Chondrocyte (in vitro differentiated cells): Measurements from ENCODE around the gene RIMBP2. TPM values are rescaled to one million over a fixed set of nuclear protein-coding genes. Genes with fewer than 3 reads are reported as not detected.

ENCODE experiments used
- DNase-seq: peaks from one replicate; pipeline ENCODE4 v3.0.0; 2021; ENCODE audit warnings: mixed read lengths, low spot score
- H3K27ac Mint-ChIP-seq: one replicate; pipeline ENCODE4 v1.8.0; 2021; ENCODE audit warnings: mild to moderate bottlenecking, moderate library complexity, mixed read lengths; ENCODE audit not compliant: unreplicated experiment
- H3K27me3 Mint-ChIP-seq: 2 replicates; pipeline ENCODE4 v1.8.0; 2021; ENCODE audit warnings: low read depth, mixed read lengths
- H3K36me3 Mint-ChIP-seq: 2 replicates; pipeline ENCODE4 v1.8.0; 2021; ENCODE audit warnings: low read depth, mixed read lengths
- H3K4me1 Mint-ChIP-seq: 2 replicates; pipeline ENCODE4 v1.8.0; 2021; ENCODE audit warnings: low read depth, mild to moderate bottlenecking, mixed read lengths
- H3K4me3 Mint-ChIP-seq: one replicate; pipeline ENCODE4 v1.8.0; 2021; ENCODE audit warnings: mild to moderate bottlenecking, moderate library complexity, mixed read lengths; ENCODE audit not compliant: unreplicated experiment
- H3K9me3 Mint-ChIP-seq: 2 replicates; pipeline ENCODE4 v1.8.0; 2021; ENCODE audit warnings: low read depth, mixed read lengths
- total RNA-seq: library from RNA; stranded (reverse); gene quantifications from 3 replicates; pipeline ENCODE4 v1.2.1, GENCODE V29; 2021
- TF ChIP-seq, protein P1 (sequence below): fragments of 200-600 bp; sonication (generic); IDR thresholded peaks from 2 replicates; pipeline ENCODE4 v1.5.0; 2021; ENCODE audit warnings: antibody characterized with exemption, mild to moderate bottlenecking, moderate library complexity

Gene RIMBP2
- total RNA-seq, 1 donor from 2014 or later, result 0.30 TPM

GRCh38 chr12:130661059-130661458 lies 55.0 kb downstream of the RIMBP2 start:
- Mint-ChIP-seq H3K9me3 (peaks cover 7% of the 10 kb centered on the region), H3K36me3 (no peaks in the 10 kb centered on the region), H3K27me3 (peaks cover 9% of the 10 kb centered on the region), H3K27ac (no peak overlapping the region), H3K4me1 (no peaks in the 10 kb centered on the region), H3K4me3 (no peak overlapping the region)
- DNase-seq, result no peak
- TF ChIP-seq, protein P1, sequence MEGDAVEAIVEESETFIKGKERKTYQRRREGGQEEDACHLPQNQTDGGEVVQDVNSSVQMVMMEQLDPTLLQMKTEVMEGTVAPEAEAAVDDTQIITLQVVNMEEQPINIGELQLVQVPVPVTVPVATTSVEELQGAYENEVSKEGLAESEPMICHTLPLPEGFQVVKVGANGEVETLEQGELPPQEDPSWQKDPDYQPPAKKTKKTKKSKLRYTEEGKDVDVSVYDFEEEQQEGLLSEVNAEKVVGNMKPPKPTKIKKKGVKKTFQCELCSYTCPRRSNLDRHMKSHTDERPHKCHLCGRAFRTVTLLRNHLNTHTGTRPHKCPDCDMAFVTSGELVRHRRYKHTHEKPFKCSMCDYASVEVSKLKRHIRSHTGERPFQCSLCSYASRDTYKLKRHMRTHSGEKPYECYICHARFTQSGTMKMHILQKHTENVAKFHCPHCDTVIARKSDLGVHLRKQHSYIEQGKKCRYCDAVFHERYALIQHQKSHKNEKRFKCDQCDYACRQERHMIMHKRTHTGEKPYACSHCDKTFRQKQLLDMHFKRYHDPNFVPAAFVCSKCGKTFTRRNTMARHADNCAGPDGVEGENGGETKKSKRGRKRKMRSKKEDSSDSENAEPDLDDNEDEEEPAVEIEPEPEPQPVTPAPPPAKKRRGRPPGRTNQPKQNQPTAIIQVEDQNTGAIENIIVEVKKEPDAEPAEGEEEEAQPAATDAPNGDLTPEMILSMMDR, result no peak

GRCh38 chr12:130658145-130658911 lies 57.8 kb downstream of the RIMBP2 start:
- Mint-ChIP-seq H3K36me3 (no peaks in the 10 kb centered on the region), H3K27ac (no peak overlapping the region), H3K4me3 (no peak overlapping the region), H3K27me3 (peaks cover 10% of the 10 kb centered on the region), H3K9me3 (peaks cover 3% of the 10 kb centered on the region), H3K4me1 (no peaks in the 10 kb centered on the region)
- TF ChIP-seq, protein P1, result no peak
- DNase-seq, result peak; percentile 39

- peaks cover 10% of the 10 kb centered on the region for H3K27me3 Mint-ChIP-seq
- TF ChIP-seq, protein P1, result no peak
- no peaks in the 10 kb centered on the region for H3K36me3 Mint-ChIP-seq
- H3K4me1 Mint-ChIP-seq, result no peaks in the 10 kb centered on the region
- peaks cover 9% of the 10 kb centered on the region for H3K9me3 Mint-ChIP-seq
- no peak overlapping the region for H3K27ac Mint-ChIP-seq
- no peak for DNase-seq
- H3K4me3 Mint-ChIP-seq, result no peak overlapping the region
These were observed 59.7 kb downstream of the RIMBP2 start for GRCh38 chr12:130656411-130656810.

DNA sequence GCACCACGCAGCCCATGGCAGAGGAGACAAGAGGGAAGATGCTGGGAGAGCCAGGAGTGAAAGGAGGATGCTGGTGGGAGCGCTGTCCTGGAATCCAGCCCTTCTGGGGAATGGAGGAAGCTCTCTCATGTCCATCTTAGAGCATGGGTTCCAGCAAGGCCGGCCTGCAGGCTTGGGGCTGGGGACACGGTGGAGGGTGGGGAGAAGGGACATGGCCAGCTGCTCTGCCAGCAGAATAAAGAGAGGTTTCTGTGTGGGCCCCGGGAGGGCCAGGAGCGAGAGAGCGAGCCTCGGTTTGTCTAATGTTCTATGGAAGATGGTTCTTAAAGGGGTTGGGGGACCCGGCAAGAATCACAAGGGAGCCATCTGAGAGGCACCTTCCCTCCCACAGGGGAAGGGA lies 60.2 kb downstream of the RIMBP2 start:
- Mint-ChIP-seq H3K27ac (no peak overlapping the region), H3K27me3 (peaks cover 10% of the 10 kb centered on the region), H3K4me1 (no peaks in the 10 kb centered on the region), H3K36me3 (no peaks in the 10 kb centered on the region), H3K9me3 (peaks cover 9% of the 10 kb centered on the region), H3K4me3 (no peak overlapping the region)
- DNase-seq, result peak; percentile 40
- TF ChIP-seq, protein P1, result no peak

DNA sequence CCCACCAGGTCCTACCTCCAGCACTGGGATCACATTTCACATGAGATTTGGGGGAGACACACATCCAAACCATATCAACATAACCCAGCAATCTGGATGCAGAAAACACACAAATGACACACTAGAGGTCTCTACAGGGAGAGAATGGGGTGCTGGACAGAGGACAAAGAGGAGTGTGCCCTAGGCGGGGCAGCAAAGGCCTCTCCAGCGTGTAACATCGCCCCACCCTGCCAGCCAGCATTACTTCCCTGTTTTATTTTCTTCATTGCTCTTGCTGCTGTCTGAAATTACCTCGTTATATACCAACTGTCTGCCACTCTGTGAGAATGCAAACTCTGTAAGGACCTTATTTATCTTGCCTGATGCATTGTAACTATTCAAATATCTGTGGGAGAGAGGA lies 61.1 kb downstream of the RIMBP2 start:
- Mint-ChIP-seq H3K9me3 (peaks cover 9% of the 10 kb centered on the region), H3K36me3 (no peaks in the 10 kb centered on the region), H3K4me1 (no peaks in the 10 kb centered on the region), H3K27me3 (peaks cover 15% of the 10 kb centered on the region), H3K27ac (no peak overlapping the region), H3K4me3 (no peak overlapping the region)
- DNase-seq, result no peak
- TF ChIP-seq, protein P1, result no peak
